ENCODE results near the gene SYNRG.
A peak's percentile ranks its signal among the peaks of the same experiment; 100 is the strongest.

Gene SYNRG

DNA sequence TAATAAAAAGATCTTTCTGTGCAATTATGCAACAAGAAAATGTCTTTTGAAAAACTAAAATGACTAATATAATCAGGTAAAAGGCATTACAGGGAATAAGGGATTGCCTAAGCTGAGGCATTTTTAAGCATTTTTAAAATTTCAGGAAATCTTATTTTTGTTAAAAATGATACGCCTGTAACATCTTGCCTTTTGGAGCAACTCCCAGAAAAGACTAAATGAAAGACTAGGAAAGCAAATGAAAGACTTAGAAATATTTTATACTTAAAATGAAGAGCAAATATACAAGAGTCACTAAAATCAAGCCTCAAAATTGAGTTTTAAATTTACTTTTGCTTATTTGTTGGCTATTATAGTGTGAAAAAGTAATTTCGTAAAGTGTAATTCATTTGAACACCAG lies 63.7 kb downstream of the SYNRG start:
- DNase-seq (ENCODE audit: low read depth), result no peak
- H3K4me3 ChIP-seq (ENCODE audit: low read depth, low read length), result no peak overlapping the region
- TF ChIP-seq MYC (IDR thresholded peaks at IDR 0.05; ENCODE audit: low read depth, low read length) (no peak), POLR2A (IDR thresholded peaks at IDR 0.05; ENCODE audit: extremely low read depth, insufficient read length) (no peak)
- TF ChIP-seq, protein P1, sequence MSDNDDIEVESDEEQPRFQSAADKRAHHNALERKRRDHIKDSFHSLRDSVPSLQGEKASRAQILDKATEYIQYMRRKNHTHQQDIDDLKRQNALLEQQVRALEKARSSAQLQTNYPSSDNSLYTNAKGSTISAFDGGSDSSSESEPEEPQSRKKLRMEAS (IDR thresholded peaks at IDR 0.05; ENCODE audit: low read depth, low read length), result no peak
- TF ChIP-seq, protein P2, sequence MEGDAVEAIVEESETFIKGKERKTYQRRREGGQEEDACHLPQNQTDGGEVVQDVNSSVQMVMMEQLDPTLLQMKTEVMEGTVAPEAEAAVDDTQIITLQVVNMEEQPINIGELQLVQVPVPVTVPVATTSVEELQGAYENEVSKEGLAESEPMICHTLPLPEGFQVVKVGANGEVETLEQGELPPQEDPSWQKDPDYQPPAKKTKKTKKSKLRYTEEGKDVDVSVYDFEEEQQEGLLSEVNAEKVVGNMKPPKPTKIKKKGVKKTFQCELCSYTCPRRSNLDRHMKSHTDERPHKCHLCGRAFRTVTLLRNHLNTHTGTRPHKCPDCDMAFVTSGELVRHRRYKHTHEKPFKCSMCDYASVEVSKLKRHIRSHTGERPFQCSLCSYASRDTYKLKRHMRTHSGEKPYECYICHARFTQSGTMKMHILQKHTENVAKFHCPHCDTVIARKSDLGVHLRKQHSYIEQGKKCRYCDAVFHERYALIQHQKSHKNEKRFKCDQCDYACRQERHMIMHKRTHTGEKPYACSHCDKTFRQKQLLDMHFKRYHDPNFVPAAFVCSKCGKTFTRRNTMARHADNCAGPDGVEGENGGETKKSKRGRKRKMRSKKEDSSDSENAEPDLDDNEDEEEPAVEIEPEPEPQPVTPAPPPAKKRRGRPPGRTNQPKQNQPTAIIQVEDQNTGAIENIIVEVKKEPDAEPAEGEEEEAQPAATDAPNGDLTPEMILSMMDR (IDR thresholded peaks at IDR 0.05; ENCODE audit: low read depth, low read length), result no peak

DNA sequence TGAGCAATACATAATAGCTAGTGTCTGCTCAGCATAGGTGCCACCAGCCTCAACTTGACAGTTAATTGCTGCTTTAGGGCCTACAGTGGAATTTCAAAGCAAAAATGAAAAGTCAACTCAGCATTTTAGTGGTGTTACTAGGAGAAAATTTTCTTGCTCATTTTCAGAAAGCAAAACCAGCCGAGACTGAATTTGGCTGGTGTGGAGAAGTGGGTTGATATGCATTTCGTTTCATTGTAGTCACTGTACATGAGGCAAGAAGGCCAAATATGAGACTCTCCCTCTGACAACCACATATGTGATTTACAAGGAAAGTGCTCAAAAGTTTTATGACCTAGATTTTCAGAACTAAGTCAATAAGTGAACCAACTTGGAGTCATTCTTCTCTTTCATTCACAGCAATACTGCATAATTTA lies 65.6 kb downstream of the SYNRG start:
- no peak for DNase-seq (ENCODE audit: low read depth)
- H3K4me3 ChIP-seq (ENCODE audit: low read depth, low read length), result no peak overlapping the region
- TF ChIP-seq POLR2A (IDR thresholded peaks at IDR 0.05; ENCODE audit: extremely low read depth, insufficient read length) (no peak), MYC (IDR thresholded peaks at IDR 0.05; ENCODE audit: low read depth, low read length) (no peak)
- TF ChIP-seq, protein P1 (IDR thresholded peaks at IDR 0.05; ENCODE audit: low read depth, low read length), result no peak
- TF ChIP-seq, protein P2 (IDR thresholded peaks at IDR 0.05; ENCODE audit: low read depth, low read length), result no peak

DNA sequence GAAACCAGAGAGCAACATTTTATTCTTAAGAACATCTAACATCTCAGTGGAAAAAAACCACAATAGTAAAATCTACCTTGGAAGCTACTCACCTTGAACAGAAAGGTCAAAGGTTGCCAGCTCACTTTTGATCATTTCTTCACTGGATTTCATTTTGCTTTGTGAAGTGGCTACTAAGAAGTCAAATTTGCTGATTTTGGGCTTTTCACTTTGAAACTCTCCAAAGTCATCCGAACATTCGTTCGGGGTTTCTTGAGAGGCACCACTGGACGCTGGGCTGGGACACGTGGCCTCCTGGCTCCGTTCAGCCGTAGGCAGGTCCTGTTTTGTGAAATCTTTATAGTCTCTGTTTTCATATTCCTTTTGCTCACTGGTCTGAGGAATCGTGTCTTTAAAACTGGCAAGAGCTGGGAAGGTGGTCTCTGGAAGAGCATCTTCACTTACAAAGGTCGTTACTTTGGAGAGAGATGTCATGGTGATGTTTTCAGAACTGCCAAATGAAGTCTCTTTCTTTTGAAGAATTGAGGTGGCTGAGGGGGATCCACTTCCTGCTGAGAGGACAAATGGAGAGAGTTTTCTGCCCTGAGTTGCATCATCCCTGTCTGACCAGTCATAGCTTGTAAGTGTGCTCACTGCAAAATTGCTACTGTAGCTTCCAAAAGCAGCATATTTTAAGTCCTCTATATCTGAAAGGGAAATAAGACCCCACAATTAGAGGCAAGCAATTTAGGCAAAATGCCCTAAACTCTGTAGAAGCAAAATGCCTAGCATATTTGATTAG lies 67.1 kb downstream of the SYNRG start:
- TF ChIP-seq, protein P1 (IDR thresholded peaks at IDR 0.05; ENCODE audit: low read depth, low read length), result no peak
- TF ChIP-seq MYC (IDR thresholded peaks at IDR 0.05; ENCODE audit: low read depth, low read length), result no peak
- TF ChIP-seq, protein P2 (IDR thresholded peaks at IDR 0.05; ENCODE audit: low read depth, low read length), result no peak
- TF ChIP-seq POLR2A (IDR thresholded peaks at IDR 0.05; ENCODE audit: extremely low read depth, insufficient read length), result no peak
- H3K4me3 ChIP-seq (ENCODE audit: low read depth, low read length), result no peak overlapping the region
- peak; percentile 72 for DNase-seq (ENCODE audit: low read depth)

DNA sequence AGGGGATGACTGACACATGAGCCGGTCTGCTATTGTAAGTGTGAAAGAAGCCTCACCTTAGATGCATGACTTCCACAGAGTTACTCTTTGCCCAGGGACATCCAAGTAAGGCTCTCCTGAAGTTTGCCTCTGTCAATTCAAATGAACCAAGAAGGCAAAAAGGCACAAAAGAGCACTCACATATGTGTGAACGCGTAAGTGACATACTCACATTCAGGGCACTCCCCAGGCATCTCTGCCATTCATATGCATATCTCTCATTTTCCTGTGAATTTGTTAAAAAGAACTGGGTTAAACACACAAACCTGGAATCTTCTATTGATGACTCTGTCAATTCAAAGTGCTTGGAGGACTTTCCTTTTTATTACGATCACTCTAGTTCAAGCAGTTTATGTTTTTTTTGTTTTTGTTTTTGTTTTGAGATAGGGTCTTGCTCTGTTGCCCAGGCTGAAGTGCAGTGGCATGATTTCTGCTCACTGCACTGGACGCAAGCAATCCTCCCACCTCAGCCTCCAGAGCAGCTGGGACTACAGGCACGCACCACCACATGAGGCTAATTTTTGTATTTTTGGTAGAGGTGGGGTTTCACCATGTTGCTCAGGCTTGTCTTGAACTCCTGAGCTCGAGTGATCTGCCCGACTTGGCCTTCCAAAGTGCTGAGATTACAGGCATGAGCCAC lies 70.1 kb downstream of the SYNRG start:
- H3K4me3 ChIP-seq (ENCODE audit: low read depth, low read length), result no peak overlapping the region
- TF ChIP-seq, protein P2 (IDR thresholded peaks at IDR 0.05; ENCODE audit: low read depth, low read length), result no peak
- no peak for TF ChIP-seq POLR2A (IDR thresholded peaks at IDR 0.05; ENCODE audit: extremely low read depth, insufficient read length)
- no peak for DNase-seq (ENCODE audit: low read depth)

DNA sequence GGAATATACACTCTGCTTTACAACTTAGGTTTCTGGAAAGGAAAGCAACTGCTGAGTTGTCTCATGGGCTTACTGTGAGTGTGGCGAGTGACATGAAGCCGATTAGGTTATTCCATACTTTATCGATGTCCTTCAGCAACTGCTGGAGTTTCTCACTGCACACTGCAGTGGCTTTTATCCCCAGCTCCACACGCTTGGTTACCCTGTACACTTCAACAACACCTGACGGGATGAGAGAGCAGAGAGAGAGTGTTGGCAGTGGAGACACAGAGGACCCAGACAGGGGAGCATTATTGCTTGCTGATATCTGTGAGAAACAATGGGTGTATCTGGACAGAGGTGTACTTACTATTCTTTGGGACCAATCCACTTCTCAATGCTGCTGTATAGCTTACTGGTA lies 73.3 kb downstream of the SYNRG start:
- H3K4me3 ChIP-seq (ENCODE audit: low read depth, low read length), result no peak overlapping the region
- TF ChIP-seq, protein P2 (IDR thresholded peaks at IDR 0.05; ENCODE audit: low read depth, low read length), result no peak
- TF ChIP-seq MYC (IDR thresholded peaks at IDR 0.05; ENCODE audit: low read depth, low read length) (no peak), POLR2A (IDR thresholded peaks at IDR 0.05; ENCODE audit: extremely low read depth, insufficient read length) (no peak)
- TF ChIP-seq, protein P1 (IDR thresholded peaks at IDR 0.05; ENCODE audit: low read depth, low read length), result no peak
- DNase-seq (ENCODE audit: low read depth), result no peak

Data from NB4 (cell line).